PFSK-1 (cell line): ENCODE measurements around the gene PAQR6.

Source experiments
- FOXP2 ChIP-seq: optimal IDR thresholded peaks from 2 replicates; pipeline ENCODE3; 2011; ENCODE audit warnings: borderline replicate concordance, control low read depth, inconsistent platforms; ENCODE audit not compliant: insufficient read depth; ENCODE audit errors: extremely low read length, extremely low read depth
- POLR2AphosphoS5 ChIP-seq: IDR thresholded peaks from 2 replicates; pipeline ENCODE4 v1.6.1; 2012; ENCODE audit warnings: low read depth, mild to moderate bottlenecking, control low read depth, low read length, moderate library complexity
- REST ChIP-seq, 2 experiments: IDR thresholded peaks; 2 replicates each; pipeline versions ENCODE4 v1.6.1 to v1.8.0; 2011 to 2012; ENCODE audit warnings: low read depth in 2 of 2, low read length in 2 of 2, control low read depth in 1 of 2, inconsistent platforms in 1 of 2, mild to moderate bottlenecking in 1 of 2, moderate library complexity in 1 of 2; ENCODE audit not compliant: insufficient read depth in 1 of 2
- SIN3A ChIP-seq: IDR thresholded peaks from 2 replicates; pipeline ENCODE4 v1.6.1; 2012; ENCODE audit warnings: mild to moderate bottlenecking, low read length, moderate library complexity, borderline replicate concordance; ENCODE audit not compliant: insufficient read depth
- TAF1 ChIP-seq: IDR thresholded peaks from 2 replicates; pipeline ENCODE4 v1.6.1; 2012; ENCODE audit warnings: low read length, control low read depth, borderline replicate concordance; ENCODE audit not compliant: insufficient read depth

PAQR6 gene

GRCh38 chr1:156242738-156243137 lies 5.1 kb downstream of the PAQR6 start:
- TF ChIP-seq REST (IDR thresholded peaks at IDR 0.05; ENCODE audit: insufficient read depth in 1 of 2, low read depth in 2 of 2, low read length in 2 of 2) (no peak), FOXP2 (no peak), SIN3A (no peak), TAF1 (no peak), POLR2AphosphoS5 (no peak)

GRCh38 chr1:156241926-156242325 lies 5.9 kb downstream of the PAQR6 start, which contains the start of gene BGLAP:
Gene BGLAP (plus strand): TSS chr1:156242184. CDS start chr1:156242232, 48 bp downstream.
- no peak for TF ChIP-seq FOXP2
- TF ChIP-seq POLR2AphosphoS5: no peak
- no peak for TF ChIP-seq SIN3A
- TF ChIP-seq REST (IDR thresholded peaks at IDR 0.05; ENCODE audit: insufficient read depth in 1 of 2, low read depth in 2 of 2, low read length in 2 of 2): no peak
- no peak for TF ChIP-seq TAF1

GRCh38 chr1:156241311-156241811 lies 6.5 kb downstream of the PAQR6 start:
- TF ChIP-seq TAF1 (no peak), POLR2AphosphoS5 (no peak)

- no peak for TF ChIP-seq FOXP2
- TF ChIP-seq SIN3A: no peak
- no peak for TF ChIP-seq POLR2AphosphoS5
- TF ChIP-seq REST (IDR thresholded peaks at IDR 0.05; ENCODE audit: insufficient read depth in 1 of 2, low read depth in 2 of 2, low read length in 2 of 2): no peak
- TF ChIP-seq TAF1: no peak
These were observed 9.6 kb downstream of the PAQR6 start for GRCh38 chr1:156238248-156238647.

GRCh38 chr1:156236164-156236563 lies 11.7 kb downstream of the PAQR6 start:
- TF ChIP-seq SIN3A (no peak), TAF1 (no peak), REST (IDR thresholded peaks at IDR 0.05; ENCODE audit: insufficient read depth in 1 of 2, low read depth in 2 of 2, low read length in 2 of 2) (no peak), POLR2AphosphoS5 (no peak), FOXP2 (no peak)
